Ascending aorta (tissue), 2 donors: ENCODE measurements around the gene BMPR1B. TPM values are rescaled to one million over a fixed set of nuclear protein-coding genes. Genes with fewer than 3 reads are reported as not detected.

Experiments used
- DNase-seq, 2 donors: peaks; one replicate each; pipeline ENCODE4 v3.0.0-alpha.2; 2019; ENCODE audit warnings: low spot score in 2 of 2
- H3K27ac ChIP-seq, 2 donors: fragments of 200-600 bp; sonication (generic); one replicate each; pipeline ENCODE4 v1.5.1; 2016 to 2017; ENCODE audit warnings: mild to moderate bottlenecking in 1 of 2
- H3K27me3 ChIP-seq: fragments of 200-600 bp; sonication (generic); one replicate; pipeline ENCODE4 v1.5.1; 2017
- H3K36me3 ChIP-seq, 2 donors: fragments of 200-600 bp; sonication (generic); one replicate each; pipeline ENCODE4 v1.5.1; 2016
- H3K4me1 ChIP-seq, 2 donors: fragments of 200-600 bp; sonication (generic); one replicate each; pipeline ENCODE4 v1.5.1; 2016 to 2017; ENCODE audit warnings: mild to moderate bottlenecking in 1 of 2
- H3K4me3 ChIP-seq, 2 donors: fragments of 200-600 bp; sonication (generic); one replicate each; pipeline ENCODE4 v1.5.1; 2016 to 2017; ENCODE audit warnings: mild to moderate bottlenecking in 1 of 2
- H3K9me3 ChIP-seq, 2 donors: fragments of 200-600 bp; sonication (generic); one replicate each; pipeline ENCODE4 v1.5.1; 2016
- intact Hi-C: fragments of 100-400 bp; cut with DNase I; formaldehyde crosslinking; loops from one replicate; pipeline ENCODE4 v1.15.1; 2023
- total RNA-seq: library from RNA; depleted of rRNA; stranded (reverse); fragments of >200 nt; gene quantifications from one replicate; pipeline ENCODE4 v1.1.0, GENCODE V29; 2016
- TF ChIP-seq, protein P1 (sequence below), 3 experiments: fragments of 200-600 bp in 2 of 3; fragments of 450-650 bp in 1 of 3; sonication (generic) in 2 of 3; IDR thresholded peaks; one replicate each; pipeline ENCODE4 v1.5.1; 2016 to 2019; ENCODE audit warnings: antibody characterized with exemption in 3 of 3, mild to moderate bottlenecking in 1 of 3, moderate library complexity in 1 of 3

BMPR1B gene
- total RNA-seq, 1 donor from 2014 or later: 3.8 TPM

DNA sequence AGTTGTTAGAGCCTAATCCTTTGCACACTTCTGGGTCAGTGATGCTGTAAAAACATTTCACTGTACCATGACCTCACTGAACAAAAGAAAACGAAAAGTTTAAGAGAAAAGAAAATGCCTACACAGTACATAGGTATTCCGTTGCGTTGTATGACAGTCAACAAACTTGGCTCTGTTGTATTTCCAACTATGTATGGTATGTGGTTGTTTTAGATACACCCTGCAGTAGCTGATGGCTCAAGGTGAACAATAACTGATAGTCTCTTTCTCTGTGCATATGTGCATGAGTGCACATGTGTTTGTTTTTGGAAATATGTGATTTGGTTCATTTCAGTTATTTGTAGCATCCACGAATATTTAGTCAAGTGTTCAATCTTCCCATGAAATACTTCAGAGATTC lies 176.0 kb downstream of the BMPR1B start:
- Histone ChIP-seq H3K27ac (no peak overlapping the region), H3K9me3 (no peaks in the 10 kb centered on the region), H3K4me1 (peaks cover 0 to 7% of the 10 kb centered on the region in 2 donors), H3K4me3 (no peak overlapping the region), H3K36me3 (no peaks in the 10 kb centered on the region), H3K27me3 (no peaks in the 10 kb centered on the region)
- intact Hi-C loops: no loop called here
- DNase-seq: no peak
- TF ChIP-seq, protein P1, sequence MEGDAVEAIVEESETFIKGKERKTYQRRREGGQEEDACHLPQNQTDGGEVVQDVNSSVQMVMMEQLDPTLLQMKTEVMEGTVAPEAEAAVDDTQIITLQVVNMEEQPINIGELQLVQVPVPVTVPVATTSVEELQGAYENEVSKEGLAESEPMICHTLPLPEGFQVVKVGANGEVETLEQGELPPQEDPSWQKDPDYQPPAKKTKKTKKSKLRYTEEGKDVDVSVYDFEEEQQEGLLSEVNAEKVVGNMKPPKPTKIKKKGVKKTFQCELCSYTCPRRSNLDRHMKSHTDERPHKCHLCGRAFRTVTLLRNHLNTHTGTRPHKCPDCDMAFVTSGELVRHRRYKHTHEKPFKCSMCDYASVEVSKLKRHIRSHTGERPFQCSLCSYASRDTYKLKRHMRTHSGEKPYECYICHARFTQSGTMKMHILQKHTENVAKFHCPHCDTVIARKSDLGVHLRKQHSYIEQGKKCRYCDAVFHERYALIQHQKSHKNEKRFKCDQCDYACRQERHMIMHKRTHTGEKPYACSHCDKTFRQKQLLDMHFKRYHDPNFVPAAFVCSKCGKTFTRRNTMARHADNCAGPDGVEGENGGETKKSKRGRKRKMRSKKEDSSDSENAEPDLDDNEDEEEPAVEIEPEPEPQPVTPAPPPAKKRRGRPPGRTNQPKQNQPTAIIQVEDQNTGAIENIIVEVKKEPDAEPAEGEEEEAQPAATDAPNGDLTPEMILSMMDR (IDR thresholded peaks at IDR 0.05): no peak

DNA sequence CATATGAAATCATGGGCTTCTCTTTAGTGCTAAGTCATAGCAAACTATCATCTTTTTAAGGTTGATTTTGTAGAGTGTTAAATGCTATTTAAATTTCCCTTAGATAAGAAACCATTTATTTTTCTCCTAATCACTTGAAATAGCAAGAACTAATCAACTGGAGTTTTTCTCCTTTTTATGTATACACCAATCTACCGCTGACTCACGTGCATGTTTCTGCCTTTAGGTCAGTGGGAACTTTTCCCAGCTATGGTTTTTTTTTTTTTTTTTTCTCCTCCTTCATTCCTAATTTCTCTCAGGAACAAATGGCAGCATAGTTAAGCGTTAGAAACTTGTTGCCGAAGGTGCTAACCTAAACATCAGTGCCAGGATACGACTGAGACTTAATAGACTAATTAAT lies 176.4 kb downstream of the BMPR1B start:
- Histone ChIP-seq H3K36me3 (no peaks in the 10 kb centered on the region), H3K27ac (no peak overlapping the region), H3K9me3 (no peaks in the 10 kb centered on the region), H3K4me1 (peaks cover 0 to 7% of the 10 kb centered on the region in 2 donors), H3K27me3 (no peaks in the 10 kb centered on the region), H3K4me3 (peak overlapping the region in 1 of 2 donors; percentile 9)
- intact Hi-C loops: no loop called here
- DNase-seq: no peak
- TF ChIP-seq, protein P1 (IDR thresholded peaks at IDR 0.05): no peak

DNA sequence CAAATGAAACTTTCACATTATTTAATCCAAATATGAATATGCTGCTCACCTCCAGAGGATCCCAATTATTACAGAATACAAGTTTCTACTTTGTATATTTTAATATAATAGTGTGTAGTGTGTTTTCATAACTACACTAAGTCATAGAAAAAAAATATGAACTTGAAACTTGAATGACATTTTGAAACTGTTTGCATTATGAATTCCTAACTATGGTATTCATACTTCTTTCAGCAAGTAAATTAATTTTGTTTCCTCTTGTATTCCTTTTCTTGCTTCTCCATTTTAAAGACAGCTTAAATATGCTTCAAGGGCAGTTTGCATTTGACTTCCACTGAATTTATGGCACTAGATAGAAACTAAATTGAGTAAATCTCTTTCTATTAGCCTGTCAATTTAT lies 177.1 kb downstream of the BMPR1B start:
- no peaks in the 10 kb centered on the region for H3K36me3 ChIP-seq
- intact Hi-C loops: no loop called here
- DNase-seq: no peak
- peaks cover 0 to 7% of the 10 kb centered on the region in 2 donors for H3K4me1 ChIP-seq
- TF ChIP-seq, protein P1 (IDR thresholded peaks at IDR 0.05): no peak
- no peaks in the 10 kb centered on the region for H3K9me3 ChIP-seq
- peak overlapping the region in 1 of 2 donors; percentile 9 for H3K4me3 ChIP-seq
- H3K27me3 ChIP-seq: no peaks in the 10 kb centered on the region
- no peak overlapping the region for H3K27ac ChIP-seq

DNA sequence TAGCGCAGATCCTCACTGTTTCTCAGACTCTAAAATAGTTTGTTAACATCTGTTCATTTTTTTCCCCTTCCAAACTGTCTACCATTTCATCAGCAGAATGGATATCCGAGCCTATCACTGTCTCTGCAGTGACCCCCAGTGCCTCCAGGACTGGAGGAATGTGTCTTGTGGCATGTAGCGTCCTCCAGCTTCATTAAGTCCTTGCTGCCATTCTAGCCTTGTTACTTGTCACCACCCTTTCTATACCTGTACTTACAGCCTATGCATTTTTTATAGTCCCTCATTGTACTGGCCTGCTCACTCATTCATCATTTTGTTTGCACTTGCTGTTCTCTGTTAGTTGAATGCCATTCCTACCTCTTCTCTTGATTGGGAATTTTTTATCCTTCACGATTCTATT lies 179.1 kb downstream of the BMPR1B start:
- TF ChIP-seq, protein P1 (IDR thresholded peaks at IDR 0.05): no peak
- H3K27ac ChIP-seq: no peak overlapping the region
- no peak overlapping the region for H3K4me3 ChIP-seq
- no peak for DNase-seq
- intact Hi-C loops: no loop called here
- H3K9me3 ChIP-seq: no peaks in the 10 kb centered on the region
- peaks cover 0 to 7% of the 10 kb centered on the region in 2 donors for H3K4me1 ChIP-seq
- no peaks in the 10 kb centered on the region for H3K36me3 ChIP-seq
- no peaks in the 10 kb centered on the region for H3K27me3 ChIP-seq

DNA sequence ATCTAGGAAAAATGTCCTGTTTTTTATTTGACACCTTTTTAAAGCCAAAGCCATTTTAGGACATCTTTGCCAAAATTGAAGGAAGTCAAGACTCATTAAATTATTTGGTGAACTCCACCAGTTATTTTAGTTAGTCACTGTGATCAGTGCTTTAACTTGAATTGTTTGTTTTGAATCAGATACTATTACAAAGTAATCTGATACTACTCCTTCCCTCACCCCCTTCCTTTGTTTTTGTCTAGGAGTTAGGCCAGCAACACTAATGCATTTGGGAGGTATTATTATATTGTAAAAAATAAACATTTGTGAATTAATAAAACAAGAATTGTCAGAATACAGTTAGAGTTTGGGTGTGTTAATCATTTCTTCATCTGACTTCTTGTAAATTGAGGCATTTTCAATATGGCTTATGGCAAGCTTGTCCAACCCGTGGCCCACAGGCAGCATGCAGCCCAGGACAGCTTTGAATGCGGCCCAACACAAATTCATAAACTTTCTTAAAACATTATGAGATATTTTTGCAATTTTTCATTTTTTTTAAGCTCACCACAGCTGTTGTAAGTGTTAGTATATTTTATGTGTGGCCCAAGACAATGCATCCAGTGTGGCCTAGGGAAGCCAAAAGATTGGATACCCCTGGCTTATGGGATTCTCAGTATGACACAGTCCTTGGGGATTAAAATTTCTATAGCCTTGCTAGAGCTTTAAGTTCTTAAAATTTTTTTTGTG lies 182.2 kb downstream of the BMPR1B start:
- Histone ChIP-seq H3K4me3 (no peak overlapping the region), H3K36me3 (no peaks in the 10 kb centered on the region), H3K9me3 (no peaks in the 10 kb centered on the region), H3K27ac (no peak overlapping the region), H3K27me3 (no peaks in the 10 kb centered on the region), H3K4me1 (peaks cover 0 to 7% of the 10 kb centered on the region in 2 donors)
- TF ChIP-seq, protein P1 (IDR thresholded peaks at IDR 0.05): no peak
- intact Hi-C loops: no loop called here
- no peak for DNase-seq
